HG02852 (cell line): ENCODE data around the gene CPLX1.

Experiments used
- ATAC-seq: cut with Tn5 transposase; IDR thresholded peaks from one replicate; pipeline ENCODE4 v1.9.1; 2021; ENCODE audit warnings: mild to moderate bottlenecking, moderate library complexity; ENCODE audit not compliant: unreplicated experiment

The CPLX1 gene

DNA sequence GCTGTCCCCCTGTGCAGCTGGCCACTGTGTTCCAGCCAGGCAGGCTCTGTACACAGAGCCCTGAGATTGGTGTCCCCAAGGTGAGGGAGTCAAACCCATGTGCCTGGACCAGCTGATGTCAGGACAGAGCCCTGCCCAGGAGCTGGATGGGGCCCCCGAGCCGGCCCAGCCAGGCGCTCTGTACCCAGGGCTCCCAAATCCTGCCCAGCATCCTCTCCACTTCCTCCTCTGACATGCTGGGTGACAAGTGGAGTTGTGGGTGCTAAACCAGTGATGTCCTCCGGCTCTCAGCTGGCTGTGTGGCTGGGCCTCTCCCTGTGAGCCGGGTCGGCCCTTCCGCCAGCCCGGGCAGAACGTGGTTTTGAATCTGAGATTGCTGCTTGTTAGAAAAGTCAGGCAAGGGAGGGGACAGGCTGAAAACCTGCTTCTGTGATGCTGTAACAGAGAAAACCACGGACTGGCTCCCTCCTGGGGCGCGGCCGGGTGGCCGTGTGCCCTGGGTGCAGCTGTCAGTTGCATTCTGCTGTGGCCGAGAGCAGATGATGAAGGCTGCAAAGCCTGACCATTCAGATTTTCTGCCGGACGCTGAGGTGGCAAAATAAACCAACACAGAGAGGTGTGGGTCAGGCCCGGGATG, 7.9 kb upstream of the CPLX1 start:
- no peak for ATAC-seq

DNA sequence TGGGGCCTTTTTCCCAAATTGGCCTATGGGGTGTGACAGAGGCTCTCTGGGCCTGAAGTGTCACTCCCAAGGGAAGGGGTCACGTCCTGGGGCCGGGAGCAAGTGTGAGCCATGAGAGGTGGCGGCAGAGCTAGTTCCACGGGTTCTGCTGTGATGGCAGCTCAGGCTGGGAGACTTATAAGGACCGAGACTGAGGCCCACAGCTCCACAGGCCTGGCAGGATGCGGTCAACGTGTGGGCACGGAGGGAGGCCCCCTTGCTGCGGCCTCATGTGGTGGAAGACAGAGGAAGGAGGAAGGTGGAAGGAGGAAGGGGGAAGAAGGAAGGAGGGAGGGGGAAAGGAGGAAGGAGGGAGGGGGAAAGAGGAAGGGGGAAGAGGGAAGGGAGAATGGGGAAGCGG, 7.2 kb upstream of the CPLX1 start:
- no peak for ATAC-seq

DNA sequence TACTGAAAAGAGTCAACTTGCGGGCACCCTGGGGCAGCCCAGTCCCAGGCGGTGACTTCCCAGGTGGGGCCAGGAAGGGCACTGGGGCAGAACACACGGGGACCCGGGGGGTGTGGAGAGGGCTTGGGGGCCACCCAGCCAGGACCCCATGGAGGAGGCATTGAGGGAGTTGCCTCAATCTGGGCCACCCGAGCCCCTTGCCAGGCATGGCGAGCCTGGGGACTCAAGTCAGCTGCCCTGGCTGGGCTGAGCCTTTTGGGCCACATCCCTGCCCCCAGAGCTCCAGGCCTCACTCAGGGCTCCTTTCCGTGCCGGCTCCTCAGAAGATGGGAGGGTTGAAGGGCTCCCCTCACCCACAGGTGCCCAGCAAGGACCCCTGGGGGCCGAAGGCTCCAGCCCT, 6.6 kb upstream of the CPLX1 start:
- ATAC-seq = no peak

DNA sequence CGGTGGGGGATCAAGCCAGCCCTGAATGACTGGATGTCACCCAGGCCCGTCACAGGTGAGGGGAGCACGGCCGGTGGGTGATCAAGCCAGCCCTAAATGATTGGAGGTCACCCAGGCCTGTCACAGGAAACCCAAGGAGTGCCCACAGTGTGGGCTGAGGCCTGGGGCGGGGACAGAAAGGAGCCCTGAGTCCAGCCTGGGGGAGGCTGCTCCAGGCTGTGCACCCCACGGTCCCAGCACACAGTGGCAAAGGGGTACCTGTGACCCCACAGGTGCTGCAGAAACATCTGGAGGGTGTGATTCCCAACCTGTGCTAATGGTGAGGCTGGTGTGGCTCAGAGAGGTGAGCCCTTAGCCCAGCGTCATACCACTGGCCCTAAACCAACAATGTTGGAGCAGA, 6.2 kb upstream of the CPLX1 start:
- no peak for ATAC-seq

DNA sequence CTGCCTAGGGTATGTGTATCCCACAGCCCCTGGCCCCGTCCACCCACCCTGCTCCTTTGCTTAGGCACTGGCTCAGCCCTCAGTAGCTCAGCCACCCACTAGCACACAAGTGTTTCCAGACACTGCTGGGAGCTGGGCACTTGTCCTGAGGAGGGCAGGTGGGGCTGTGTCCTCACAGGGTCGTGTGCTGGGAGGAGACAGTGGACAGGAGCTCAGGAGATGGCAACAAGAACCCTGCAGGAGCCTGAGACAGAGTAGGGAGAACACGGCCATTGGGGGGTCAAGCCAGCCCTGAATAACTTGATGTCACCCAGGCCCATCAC, 5.5 kb upstream of the CPLX1 start:
- ATAC-seq = no peak

DNA sequence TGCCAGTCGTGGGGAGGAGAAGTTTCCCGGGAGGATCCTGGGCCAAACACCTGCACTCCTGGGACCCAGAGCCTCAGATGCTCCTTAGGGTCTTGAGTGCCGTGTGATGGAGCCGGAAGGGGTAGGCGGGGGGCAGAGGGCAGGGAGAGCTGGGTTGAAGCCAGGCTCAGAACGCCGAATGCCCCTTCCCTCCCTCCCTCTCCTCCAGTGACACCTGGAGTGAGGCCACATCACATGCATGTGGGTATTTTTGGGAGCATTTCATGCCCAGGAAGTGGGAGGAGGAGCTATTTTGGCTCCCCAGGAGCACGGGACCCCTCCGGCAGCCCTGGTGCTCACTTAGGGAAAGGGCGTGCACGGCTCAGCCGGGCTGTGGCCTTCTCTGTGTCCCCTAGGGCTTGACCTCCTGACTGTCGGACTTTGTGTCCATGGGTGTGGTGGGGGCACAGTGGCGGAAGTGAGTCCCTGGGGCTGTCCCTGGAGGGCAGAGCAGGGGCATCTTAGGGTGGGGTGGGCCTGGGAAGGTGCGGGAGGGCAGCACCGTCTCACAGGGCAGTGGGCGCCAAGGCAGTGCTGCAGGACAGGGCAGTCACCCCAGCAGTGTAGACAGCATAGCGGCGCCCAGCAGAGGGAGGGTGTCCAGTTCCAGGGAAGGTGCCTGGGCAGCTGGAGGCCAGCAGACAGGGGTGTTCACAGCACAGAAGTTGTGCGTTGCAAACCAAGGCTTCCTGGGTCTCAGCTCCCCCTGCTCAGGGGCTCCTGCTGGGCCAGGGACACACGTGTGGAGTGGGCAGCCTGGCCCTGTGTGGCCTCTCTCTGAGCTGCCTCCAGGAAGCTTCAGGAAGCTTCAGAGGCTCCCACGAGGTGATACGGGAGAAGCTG, 4.9 kb upstream of the CPLX1 start:
- no peak for ATAC-seq

DNA sequence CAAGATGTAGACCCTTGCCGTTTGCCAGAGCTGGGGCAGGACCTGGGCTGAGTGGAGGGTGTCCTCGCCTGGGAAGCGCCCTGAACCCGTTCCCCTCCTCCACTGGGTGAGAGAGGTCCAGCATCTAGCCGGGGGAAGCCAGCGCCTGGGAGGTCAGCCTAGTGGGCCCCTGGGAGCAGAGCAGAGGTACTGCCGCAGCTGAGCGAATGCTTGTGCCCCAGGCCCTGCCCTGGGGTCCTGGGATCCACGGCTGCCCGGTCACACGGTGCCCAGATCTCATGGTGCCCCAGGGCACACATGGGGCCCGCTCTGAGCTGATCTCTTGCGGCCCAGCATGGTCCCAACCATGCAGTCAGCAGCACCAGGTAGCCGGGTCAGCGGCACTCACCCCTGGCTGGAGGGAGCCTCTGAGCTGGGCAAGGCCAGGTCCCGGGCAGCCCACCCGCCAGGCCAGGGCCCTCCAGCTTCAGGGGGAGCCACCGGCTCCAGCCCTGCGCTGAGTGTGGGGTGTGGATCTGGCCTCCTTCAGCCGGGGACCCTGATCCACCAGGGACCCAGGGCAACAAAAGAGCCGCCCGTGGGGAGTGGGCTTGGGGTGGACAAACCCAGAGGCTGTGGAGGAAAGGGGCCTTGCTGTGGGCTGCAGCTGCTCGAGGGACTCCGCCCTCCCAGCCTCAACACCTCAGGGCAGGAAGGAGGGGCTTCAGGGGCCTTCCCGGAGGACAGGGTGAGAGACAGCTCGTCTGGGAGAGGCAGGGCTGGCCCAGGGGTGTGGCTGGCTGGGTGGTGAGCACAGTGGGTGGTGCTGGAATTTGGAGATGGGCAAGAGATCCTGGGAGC, 4.1 kb upstream of the CPLX1 start:
- ATAC-seq = no peak

DNA sequence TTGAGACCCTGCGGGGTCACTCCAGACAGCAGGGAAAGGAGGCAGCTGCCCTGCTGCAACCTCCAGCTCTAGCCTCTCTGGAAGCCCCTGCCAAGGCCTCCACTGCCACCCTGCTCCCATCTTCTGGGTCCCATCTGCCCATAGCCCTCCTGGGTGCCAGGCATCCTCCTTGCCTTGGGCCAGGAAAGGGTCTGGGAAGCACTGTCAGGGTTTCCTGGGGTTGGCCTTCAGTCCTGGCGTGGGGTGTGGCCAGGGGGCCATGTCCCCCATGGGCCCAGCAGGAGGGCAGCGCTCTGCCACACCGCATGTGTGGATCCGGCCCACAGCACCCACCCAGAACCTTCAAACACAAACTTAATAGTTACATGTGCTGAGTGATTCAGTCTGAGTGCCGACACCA, 3.4 kb upstream of the CPLX1 start:
- ATAC-seq = no peak

DNA sequence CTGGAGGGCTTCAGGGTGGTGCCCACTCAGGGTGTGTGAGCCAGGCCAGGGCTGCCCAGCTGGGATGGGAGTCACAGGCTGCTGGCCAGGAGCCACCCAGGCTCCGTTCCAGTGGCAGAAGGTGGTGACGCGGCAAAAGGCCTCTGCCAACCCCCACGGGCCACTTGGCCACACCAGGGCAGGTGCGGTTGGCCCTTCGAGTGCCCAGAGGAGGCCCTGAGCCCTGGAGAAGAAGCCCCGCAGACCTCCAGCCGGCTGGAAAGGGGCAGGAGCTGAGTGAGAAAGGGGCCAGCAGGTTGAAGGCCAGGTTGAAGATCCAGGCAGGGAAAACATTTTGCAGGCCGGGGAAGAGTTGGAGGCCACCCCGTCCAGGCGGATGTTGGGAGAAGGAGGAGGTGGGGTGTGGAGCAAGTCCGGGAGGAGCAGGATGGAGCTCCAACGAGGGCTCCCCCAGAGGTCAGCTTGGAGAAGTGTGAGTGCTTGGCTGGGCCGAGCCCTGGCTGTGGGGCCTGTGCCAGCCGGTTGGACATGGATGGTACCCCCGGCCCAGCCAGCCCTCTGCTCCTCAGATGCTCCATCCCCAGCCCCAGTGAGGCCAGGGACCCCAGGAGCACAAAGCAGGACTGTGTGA, 2.8 kb upstream of the CPLX1 start:
- ATAC-seq = no peak

DNA sequence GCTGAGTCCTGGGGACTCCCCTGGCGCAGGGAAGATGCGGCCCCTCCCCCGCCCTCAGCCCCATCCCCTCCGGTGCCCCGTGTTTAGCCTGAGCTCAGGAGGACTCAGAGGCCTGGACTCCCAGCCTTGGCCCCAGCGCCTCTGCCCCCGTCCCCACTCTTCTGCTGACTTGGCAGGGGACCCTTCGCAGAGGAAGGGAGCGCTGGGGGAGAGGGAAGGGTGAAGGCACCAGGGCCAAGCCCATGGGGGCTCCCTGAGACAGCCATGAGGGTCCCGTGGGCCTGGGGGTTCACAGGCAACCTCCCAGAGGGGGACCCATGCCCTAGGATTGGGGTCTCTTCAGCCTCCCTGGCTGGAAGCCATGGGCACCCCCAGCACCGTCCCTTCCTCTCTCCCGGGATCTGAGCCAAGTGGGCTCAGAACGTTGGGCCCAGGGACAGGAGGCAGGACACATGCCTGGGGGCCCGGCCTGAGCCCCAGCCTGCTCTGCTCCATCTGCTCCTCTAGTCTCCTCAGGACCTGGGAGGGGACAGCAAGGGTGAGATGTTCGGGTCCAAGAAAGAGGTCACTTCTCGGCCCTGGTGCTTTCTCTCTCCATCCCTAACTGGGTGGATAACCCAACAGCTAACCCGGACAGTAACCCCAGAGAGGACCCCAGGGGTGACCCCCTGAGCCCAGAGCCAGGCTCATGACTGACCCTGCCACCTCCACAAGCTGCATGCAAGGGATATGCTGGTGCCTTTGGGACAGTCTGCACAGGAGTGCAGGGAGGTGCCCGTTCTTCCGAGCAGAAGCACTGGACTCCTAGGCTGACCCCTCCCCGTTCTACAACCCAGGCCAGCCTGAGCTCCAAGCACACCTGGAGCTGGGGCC, 1.5 kb upstream of the CPLX1 start:
- no peak for ATAC-seq

DNA sequence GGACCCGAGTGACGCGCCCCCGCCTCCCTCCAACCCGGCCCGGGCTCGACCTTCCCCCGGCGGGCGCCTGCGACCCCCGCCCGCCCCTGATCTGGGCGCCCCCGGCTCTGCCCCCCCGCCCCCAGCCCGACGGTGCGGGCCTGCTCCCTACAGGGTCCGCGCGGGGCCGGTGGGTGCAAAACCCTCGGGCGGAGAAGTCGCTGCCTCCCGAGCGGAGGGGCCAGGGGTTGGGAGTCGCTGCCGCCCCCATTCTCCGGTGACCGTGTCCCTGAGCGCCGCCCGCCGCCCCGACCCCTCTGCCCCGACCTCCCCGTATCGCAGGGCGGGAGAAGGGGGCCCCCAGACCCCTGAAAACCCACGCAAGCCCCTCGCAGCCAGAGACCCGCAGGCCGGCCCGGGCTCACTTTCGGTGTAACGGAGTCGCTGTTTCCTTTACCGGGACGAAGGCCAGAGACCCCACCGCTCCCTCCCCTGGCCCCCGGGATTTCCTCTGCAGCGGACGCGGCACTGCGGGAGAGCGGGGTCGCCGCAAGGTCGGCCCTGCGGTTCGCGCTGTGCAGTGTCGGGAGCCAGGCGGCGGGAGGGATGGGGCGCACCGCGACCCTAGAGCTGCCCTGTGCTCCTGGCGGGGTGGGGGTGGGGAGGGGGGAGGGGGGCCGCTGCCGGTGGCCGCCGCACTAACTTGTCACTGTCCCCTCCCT, 729 bp upstream of the CPLX1 start:
- ATAC-seq = no peak

DNA sequence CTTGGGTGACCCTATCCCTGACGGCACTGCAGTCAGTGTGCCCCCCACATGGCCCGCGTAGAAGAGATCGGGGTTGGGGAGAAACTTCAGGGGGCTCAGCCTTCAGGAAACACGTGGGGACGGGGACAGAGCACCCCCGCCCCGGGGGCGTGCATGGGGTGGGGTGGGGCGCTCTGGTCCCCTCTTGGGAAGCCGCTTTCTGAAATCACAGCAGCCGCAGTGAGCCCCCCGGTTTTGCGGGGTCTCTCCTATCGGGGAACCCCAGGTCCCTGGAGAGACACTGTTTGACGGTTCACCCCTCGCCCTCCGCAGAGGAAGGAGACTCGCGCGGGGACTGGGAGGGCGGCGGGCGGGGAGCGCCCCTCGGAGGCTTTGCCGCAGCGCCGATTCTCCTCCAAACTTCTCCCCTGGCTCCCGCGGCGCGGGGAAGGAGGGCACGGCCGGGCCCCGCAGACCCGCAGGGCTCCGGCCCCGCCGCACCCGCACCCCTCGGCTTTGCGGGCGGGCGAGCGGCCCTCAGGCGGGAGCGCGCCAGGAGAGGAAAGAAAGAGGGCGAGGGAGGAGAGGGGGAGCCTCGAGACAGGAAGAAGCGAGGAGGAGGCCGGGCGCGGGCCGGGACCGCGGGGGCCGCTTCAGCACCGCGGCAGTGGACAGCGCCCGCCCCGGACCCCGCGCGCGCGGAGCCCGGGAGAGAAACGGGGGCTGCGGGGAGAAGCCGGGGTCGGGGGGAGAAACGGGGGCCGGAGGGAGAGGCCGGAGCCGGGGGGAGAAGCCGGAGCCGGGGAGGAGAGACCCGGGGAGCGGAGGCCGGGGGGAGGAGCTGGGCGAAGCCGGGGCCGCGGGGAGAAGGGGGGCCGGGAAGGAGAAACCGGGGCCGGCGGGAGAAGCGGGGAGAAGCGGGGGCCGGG, 612 bp downstream of the CPLX1 start:
- ATAC-seq = no peak

DNA sequence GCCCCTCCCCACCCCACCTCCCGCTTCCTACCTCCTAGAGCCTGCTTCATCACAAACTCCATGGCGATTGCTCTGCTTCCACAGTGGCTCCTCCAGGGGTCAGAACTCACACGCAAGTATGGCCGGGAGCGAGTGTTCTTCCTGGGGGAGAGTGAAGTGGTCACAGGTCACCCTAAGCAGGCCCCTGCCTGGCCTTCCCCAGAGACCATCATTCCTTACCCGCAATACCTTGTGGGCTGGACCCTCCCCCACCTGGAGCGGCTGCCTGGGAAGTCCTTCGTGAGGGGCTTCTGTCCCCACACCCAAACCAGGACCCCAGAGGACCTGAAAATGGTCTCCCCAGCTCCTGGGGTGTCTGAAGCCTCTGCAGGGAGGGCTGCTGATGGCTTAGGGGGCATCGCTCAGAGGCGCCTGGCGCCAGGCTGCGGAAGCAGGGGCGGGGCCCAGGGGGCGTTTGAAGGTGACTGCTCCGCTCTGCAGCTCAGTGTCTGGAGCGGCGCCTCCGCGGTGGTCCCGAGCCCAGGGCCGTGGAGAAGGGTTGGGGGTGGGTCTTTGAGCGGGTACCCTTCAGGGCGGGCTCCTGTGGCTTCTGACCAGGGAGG, 1.4 kb downstream of the CPLX1 start:
- ATAC-seq = no peak

DNA sequence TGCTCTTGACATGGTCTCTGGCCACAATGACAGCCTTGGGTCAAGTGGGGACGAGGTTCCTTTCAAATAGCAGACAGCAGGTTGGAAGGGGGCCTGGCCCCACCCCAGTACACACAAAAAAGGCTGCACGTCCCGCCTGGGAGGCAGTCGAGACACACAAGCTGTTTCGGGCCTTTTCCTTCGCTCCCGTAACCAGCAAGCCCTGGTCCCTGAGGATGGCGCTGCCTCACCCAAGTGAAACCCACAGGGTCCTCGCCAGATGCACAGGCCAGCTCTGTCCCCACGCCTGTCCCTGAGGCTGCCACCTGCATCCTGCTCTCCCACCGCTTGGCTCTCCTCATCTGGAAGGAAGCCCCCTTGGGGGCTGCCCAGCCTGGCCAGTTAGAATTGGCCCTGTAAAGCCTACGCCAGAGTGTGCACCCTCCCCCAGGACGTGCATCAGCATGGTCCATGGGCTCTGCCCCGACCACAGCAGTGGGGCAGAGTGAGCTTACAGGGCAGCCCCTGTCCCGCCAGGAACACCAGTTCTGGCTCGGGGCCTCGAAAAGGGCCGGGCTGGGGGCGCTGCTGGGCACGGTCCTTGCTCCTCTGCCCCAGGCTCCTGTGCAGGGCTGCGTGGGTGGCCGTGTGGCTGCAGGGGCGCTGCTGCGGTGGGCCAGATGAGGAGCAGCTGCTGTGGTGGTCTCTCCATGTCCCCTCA, 2.0 kb downstream of the CPLX1 start:
- no peak for ATAC-seq

DNA sequence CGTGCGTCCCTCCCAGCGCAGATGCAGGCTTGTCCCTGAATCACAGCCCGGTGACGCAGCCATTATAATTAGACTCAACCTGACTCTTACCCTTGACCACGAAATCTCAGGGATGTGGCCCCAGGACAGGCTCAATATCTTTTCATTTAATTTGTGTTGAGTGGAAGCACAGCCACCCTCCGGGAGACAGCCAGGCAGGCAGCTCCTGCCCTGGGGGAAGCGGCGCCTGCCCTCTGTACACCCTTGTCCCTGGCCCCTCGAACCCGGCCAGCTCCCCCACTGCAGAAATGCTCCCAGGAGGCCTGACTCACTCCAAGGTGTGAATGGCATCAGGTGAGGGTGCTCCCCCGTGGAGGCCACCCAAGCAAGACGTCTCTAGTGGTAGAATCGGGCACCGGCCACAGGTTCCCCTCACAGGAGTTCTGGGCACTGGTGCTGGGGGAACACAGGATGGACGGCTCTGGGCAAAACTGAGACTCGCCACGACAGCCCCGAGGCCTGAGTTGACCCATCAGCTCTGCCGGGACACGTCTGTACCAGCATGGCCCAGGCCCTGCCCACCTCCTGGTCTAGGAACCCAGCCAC, 2.7 kb downstream of the CPLX1 start:
- no peak for ATAC-seq

DNA sequence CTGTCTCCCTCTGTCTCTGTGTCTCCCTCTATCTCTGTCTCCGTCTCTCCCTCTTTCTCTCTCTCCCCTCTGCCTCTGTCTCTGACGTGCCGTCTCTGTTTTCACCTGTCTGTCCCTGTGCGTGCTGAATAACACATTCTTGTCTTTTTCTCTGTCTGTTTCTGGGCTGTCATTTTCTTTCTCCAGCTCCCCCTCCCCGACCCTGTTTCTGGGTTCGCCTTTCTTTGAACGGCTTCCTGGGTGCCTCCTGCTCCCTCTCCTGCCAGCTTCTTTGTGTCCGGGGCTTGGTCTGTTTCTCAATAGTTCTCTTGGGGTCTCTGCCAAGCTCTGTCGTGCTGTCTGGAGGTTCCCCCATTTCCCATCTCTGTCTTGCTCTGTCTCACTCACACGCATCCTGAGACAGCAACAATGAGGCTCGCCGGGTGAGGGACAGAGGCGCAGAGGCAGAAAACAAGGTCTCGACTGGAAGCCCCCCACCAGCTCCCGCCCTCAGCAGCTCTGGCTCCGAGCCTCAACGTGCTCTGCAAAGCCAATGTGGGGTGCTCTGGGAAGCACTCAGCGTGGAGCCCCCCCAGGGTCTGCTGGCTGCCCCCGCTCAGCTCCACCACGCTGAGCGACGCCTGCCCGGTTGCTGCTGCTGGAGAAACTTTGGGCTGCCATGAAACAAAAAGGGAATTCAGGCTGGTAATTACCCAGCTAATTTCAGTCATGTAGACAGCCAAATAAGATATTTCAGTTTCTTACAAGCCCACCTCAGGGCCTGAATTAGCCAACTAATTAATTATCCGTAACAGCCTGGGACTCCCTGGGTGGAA, 3.4 kb downstream of the CPLX1 start:
- no peak for ATAC-seq

DNA sequence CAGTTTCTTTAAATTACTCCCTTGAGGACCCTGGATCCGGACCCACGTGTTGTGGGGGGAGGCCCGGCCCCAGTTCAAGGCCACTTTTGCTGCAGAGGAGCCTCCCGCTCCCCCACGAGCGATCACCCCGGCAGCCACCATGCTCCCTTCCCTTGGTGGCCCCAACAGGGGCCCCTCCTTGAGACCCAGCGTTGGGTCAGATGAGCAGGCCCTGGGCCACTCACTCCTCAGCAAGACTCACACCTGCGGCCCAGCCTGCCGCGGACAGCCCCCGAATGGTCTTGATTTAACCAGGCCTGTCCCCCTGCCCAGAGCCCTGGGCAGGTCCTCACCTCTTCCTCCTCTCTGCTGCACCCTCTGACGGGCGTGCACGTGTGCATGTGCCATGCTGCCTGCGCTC, 4.3 kb downstream of the CPLX1 start:
- ATAC-seq = no peak
